Fibroblast of mammary gland (primary cell): ENCODE measurements around the gene TSPAN9.

Experiments used
- DNase-seq: peaks from one replicate; pipeline ENCODE4 v3.0.0-alpha.2; 2010; ENCODE audit warnings: low read depth
- H3K4me3 ChIP-seq: 2 replicates; pipeline ENCODE4 v1.5.1; 2011; ENCODE audit warnings: low read depth, mild to moderate bottlenecking, low read length, moderate library complexity; ENCODE audit not compliant: control insufficient read depth
- TF ChIP-seq, protein P1 (sequence below): conservative IDR thresholded peaks from 2 replicates; pipeline ENCODE4 v1.5.1; 2011; ENCODE audit warnings: low read depth, low read length, inconsistent platforms; ENCODE audit not compliant: control insufficient read depth, insufficient read depth

TSPAN9 gene

DNA sequence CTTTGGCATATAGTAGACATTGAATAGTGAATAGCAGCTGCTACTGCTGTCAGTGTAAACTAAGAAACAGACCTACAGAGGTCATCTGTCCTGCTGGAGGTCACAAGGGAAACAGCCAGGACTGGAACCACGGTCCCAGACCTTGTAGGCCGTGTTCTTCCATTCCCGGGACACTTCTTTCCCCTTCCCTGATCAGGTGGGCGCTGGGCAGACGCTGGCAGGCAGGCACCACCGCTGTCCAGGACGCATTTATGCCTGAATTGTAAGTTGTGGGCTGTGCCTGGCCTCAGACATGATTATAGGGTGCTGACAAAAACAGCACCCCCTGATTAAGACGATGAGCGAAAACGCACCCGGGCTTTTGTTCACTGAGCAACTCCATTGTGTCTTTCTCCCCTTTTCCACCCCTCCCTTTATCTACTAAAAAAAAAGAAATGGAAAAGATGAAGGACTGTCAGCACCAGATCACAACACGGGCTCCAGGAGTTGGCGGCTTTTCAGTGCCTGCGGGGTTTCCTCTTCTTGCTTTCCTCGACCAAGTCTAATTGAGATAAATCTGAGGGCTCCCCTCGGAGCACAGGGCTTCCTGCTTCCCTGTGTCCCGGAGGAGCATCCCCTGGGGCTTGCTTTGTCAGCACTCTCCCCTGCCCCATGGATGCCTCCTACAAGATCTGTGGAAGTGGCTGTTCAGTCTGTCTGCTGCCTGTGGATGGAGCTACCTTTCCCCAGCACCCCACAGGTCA is 80.6 kb downstream of the TSPAN9 start:
- H3K4me3 ChIP-seq, result no peak overlapping the region
- DNase-seq, result no peak
- TF ChIP-seq, protein P1, sequence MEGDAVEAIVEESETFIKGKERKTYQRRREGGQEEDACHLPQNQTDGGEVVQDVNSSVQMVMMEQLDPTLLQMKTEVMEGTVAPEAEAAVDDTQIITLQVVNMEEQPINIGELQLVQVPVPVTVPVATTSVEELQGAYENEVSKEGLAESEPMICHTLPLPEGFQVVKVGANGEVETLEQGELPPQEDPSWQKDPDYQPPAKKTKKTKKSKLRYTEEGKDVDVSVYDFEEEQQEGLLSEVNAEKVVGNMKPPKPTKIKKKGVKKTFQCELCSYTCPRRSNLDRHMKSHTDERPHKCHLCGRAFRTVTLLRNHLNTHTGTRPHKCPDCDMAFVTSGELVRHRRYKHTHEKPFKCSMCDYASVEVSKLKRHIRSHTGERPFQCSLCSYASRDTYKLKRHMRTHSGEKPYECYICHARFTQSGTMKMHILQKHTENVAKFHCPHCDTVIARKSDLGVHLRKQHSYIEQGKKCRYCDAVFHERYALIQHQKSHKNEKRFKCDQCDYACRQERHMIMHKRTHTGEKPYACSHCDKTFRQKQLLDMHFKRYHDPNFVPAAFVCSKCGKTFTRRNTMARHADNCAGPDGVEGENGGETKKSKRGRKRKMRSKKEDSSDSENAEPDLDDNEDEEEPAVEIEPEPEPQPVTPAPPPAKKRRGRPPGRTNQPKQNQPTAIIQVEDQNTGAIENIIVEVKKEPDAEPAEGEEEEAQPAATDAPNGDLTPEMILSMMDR, result no peak

DNA sequence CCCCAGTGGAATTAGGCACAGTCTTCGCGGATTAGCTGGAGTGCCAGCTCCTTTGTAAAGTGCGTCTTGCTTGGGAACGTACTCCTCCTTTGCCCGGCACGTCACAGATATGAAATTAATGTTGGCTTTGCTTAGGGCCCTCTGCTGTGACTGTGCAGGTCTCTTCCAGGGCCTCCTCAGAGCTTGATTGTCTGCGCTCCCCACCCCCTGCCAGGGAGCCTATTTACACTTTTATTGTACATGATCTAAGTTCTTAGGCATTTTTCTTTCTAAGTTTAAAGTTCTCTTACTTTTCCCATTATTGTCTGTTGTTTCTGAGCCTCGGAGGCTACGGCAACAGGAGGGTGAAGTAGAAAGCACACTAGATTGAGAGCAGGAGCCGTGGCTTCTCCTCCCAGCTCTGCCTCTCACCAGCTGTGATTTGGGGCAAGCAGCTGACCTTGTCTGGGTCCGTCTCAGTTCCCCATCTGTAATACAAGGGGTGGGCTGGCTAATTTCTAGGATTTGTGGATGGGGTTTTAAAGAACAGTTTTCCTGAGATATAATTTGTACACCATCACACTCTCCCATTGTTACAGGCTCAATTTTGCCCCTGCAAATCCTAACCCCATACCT is 81.8 kb downstream of the TSPAN9 start:
- DNase-seq, result peak; percentile 36
- TF ChIP-seq, protein P1, result no peak
- no peak overlapping the region for H3K4me3 ChIP-seq

DNA sequence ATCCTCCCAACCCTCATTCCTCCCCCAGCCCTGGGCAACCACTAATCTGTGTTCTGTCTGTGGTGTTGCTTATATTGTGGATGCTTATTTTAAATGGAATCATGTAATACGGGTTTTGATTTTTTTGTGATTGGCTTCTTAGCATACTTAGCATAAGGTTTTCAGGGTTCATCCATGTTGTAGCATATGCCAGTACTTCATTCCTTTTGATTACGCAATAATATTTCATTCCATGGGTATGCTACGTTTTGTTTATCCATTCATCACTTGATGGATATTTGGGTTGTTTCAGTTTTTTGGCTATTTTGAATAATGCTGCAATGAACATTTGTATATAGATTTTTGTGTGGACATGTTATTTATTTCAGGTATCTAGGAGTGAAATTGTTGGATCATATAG is 82.9 kb downstream of the TSPAN9 start:
- no peak overlapping the region for H3K4me3 ChIP-seq
- TF ChIP-seq, protein P1, result no peak
- DNase-seq, result peak; percentile 30

DNA sequence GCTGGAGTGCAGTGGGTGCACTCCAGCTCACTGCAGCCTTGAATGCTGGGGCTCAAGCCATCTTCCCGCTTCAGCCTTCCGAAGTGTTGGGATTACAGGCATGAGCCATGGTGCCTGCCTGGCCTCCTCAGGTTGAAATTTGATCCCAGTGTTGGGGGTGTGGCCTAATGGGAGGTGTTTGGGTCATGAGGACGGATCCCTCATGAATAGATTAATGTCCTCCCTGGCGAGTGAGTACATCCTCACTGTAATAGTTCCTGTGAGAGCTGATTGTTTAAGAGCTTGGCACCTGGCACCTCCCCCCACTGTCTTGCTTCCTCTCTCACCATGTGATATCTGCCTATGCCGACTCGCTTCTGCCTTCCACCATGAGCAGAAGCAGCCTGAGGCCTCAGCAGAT is 84.7 kb downstream of the TSPAN9 start:
- TF ChIP-seq, protein P1, result no peak
- no peak for DNase-seq
- H3K4me3 ChIP-seq, result no peak overlapping the region

DNA sequence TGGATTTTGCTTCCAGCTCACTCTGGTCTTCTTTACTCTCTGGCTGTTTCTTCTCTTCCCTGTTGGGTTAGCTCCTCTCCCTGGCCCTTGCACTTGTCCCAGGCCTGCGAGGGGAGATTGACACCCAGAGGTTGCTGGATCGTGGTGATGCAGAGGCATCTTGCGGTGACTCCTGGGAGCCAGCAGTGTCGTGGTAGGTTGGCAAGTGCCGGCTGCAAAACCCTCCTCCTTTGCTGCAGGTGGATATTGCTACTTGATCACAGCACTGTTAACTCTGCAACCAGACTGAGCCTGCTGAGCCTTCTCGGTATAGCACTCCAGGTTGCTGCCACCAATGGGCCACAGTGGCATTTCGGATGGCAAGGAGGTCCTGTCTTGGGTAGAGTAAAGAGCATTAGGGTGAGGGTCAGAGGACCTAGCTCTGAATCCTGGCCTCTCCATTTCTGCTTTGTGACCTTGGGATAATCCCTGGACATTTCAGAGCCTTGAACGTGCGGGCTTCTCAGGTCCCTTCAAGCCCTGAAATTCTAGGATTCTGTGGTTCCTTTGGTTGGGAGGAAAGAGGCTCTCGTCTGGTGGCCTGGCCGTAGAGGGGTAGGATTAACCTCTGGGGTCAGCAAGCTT is 87.4 kb downstream of the TSPAN9 start:
- DNase-seq, result no peak
- no peak overlapping the region for H3K4me3 ChIP-seq
- TF ChIP-seq, protein P1, result no peak

DNA sequence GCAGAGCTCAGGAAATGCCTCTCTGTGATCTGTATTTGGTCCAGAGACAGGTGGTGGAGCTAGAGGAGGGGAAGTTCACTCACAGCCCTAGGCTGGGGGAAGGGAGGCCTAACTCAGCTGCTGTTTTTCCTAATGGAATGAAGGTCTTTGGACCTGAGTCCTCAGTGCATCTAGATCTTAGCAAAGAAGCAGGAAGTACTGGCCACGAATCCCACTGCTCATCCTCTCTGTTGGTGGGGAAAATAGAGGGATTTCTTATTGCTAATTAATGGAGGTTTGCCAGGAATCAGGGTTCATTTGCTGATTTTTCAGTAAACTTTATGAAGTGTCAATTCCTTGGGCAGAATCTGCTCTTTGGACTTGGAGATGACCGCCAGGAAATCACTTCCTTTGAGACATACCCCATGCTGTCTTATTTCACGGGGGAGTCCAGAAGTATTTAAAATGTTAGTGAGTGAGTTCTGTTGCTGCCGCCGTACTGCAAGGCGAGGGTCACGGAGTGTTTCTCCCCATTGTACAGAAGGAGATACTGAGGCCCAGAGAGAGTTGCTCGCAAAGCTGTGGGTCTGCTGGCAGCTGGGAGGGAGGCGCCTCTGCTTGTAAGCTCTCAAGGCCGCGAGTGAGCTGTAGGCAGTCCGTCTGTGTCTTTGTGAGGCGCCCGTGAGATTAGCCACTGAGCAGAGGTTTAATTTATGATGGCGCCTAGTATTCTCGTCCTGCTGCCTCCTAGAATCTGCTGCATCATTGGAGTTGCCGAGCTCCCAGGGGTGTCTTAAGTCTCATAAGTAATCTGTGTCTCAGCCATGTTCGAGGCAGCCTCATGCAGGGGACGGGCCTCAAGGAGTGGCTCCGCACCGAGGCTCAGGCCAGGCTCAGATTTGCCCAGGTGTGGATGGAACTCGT is 88.2 kb downstream of the TSPAN9 start:
- TF ChIP-seq, protein P1, result no peak

More for the DNA sequence above, 88.2 kb downstream of the TSPAN9 start:
- no peak overlapping the region for H3K4me3 ChIP-seq
- no peak for DNase-seq
